Measurements from ENCODE around the gene LRAT. TPM values are rescaled to one million over a fixed set of nuclear protein-coding genes. Genes with fewer than 3 reads are reported as not detected.
A peak's percentile ranks its signal among the peaks of the same experiment; 100 is the strongest.

Gene LRAT
- 20.4 and 20.7 TPM in 2 replicates for total RNA-seq (2021)
- long read RNA-seq, full-length matches to known transcripts, result 91 of 101 reads
- long read RNA-seq, partial matches to known transcripts, result 1 of 101 reads
- long read RNA-seq, other reads (novel, unspliced or antisense), result 9 of 101 reads

DNA sequence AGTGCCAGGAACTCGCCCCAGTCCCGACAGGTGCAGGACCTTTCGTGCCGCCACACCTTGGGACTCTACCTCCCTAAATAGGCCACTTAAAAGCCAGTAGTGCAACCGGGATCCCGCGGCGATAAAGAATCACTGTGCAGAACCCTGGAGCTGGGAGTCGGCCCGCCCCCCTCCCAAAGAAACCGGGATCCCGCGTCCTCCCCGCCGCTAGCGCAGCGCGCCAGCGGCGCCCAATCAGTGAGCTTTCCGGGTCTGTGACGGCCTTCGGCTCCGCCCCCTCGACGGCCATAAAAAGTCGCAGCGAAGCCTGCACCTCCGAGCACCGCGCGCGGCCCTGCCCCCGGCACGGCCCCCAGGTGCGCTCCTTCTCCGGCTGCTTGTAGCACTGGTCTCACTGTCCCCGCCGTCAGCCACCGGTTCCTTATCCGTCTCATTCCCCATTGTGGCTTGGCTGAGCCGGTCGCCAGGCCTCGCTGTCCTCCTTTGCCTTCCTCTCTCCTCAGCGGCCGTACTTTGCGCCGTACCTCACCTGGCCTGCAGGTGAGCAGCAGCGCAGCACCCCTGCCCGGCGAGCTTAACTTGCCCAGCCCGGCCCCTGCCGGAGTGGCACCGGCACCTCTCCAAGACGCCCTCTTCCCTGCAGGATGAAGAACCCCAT lies at the start of gene LRAT:
LRAT (plus strand) TSS at position 318 of the 658 bp plus-strand sequence; CDS start at position 645, 327 bp downstream.
- Histone ChIP-seq H2BK5ac (ENCODE audit: insufficient read length, low read length) (no peak within 1 kb of the TSS), H3T11ph (ENCODE audit: low read length) (no peak within 1 kb of the TSS), H3K4me1 (ENCODE audit: insufficient read depth, low read length) (peaks cover 7% of the 10 kb centered on the region), H3K27me3 (ENCODE audit: insufficient read depth, low read length) (peaks cover 6% of the 10 kb centered on the region; the same call in 1 of the 2 replicates), H3K79me1 (ENCODE audit: insufficient read depth, low read depth, low read length, poor library complexity, severe bottlenecking) (no peaks in the 10 kb centered on the region), H3K56ac (ENCODE audit: insufficient read length, low read depth, low read length) (no peak within 1 kb of the TSS), H4K20me1 (ENCODE audit: control insufficient read depth, insufficient read depth, insufficient read length) (no peaks in the 10 kb centered on the region), H3K4me2 (ENCODE audit: insufficient read depth, insufficient read length, low read length) (peak within 1 kb of the TSS; percentile 80), H4K5ac (ENCODE audit: insufficient read length, low read depth, low read length) (no peak within 1 kb of the TSS), H3K23me2 (ENCODE audit: insufficient read length, low read depth, low read length, poor library complexity, severe bottlenecking) (peaks cover 18% of the 10 kb centered on the region), H3K27ac (ENCODE audit: insufficient read length, low read depth, low read length) (no peak within 1 kb of the TSS), H4K91ac (ENCODE audit: insufficient read length, low read depth, low read length) (no peak within 1 kb of the TSS), H3K9me3 (ENCODE audit: control insufficient read depth, low read depth, low read length) (no peaks in the 10 kb centered on the region), H2AK5ac (ENCODE audit: insufficient read length, low read length) (no peak within 1 kb of the TSS), H3K79me2 (ENCODE audit: insufficient read depth, low read length) (peaks cover 5% of the 10 kb centered on the region; the same call in 1 of the 2 replicates), H3K18ac (ENCODE audit: insufficient read length, low read depth, low read length) (peak within 1 kb of the TSS; percentile 9), H2BK20ac (ENCODE audit: low read depth, low read length, poor library complexity, severe bottlenecking) (no peak within 1 kb of the TSS), H2BK120ac (ENCODE audit: low read depth, low read length, poor library complexity, severe bottlenecking) (no peak within 1 kb of the TSS), H4K8ac (replicated peaks; ENCODE audit: insufficient read length, low read depth, low read length) (no peak within 1 kb of the TSS), H3K23ac (ENCODE audit: insufficient read length, low read depth, low read length) (no peak within 1 kb of the TSS), H2BK15ac (ENCODE audit: low read depth, low read length) (no peak within 1 kb of the TSS), H3K4ac (ENCODE audit: low read depth, low read length) (no peak within 1 kb of the TSS), H2BK12ac (ENCODE audit: insufficient read length, low read depth, low read length) (no peak within 1 kb of the TSS), H3K14ac (ENCODE audit: insufficient read depth, low read length) (no peak within 1 kb of the TSS), H2AFZ (ENCODE audit: low read length) (no peak within 1 kb of the TSS), H3K9ac (ENCODE audit: extremely low read depth, insufficient read length, low read length) (peak within 1 kb of the TSS; percentile 14)
- H3K4me3 Mint-ChIP-seq, result peak within 1 kb of the TSS; percentile 84 to 97
- H3K36me3 Mint-ChIP-seq (ENCODE audit: insufficient read depth in 1 of 3, low read depth in 3 of 3), result peaks cover 0 to 18% (median 9%) of the 10 kb centered on the region in 3 experiments
- no peaks in the 10 kb centered on the region; a peak in 1 of 5 replicates for H3K9me3 Mint-ChIP-seq
- peaks cover 63 to 65% of the 10 kb centered on the region in 2 experiments for H3K4me1 Mint-ChIP-seq
- peak within 1 kb of the TSS; percentile 49 to 91 (median 85); a peak in 4 of 7 replicates for H3K27ac Mint-ChIP-seq
- WGBS (ENCODE audit: extremely low coverage, insufficient read length, low lambda C conversion rate), result no CpG with 5 or more reads among the region's 55 CpGs
- TF ChIP-seq, protein P1, sequence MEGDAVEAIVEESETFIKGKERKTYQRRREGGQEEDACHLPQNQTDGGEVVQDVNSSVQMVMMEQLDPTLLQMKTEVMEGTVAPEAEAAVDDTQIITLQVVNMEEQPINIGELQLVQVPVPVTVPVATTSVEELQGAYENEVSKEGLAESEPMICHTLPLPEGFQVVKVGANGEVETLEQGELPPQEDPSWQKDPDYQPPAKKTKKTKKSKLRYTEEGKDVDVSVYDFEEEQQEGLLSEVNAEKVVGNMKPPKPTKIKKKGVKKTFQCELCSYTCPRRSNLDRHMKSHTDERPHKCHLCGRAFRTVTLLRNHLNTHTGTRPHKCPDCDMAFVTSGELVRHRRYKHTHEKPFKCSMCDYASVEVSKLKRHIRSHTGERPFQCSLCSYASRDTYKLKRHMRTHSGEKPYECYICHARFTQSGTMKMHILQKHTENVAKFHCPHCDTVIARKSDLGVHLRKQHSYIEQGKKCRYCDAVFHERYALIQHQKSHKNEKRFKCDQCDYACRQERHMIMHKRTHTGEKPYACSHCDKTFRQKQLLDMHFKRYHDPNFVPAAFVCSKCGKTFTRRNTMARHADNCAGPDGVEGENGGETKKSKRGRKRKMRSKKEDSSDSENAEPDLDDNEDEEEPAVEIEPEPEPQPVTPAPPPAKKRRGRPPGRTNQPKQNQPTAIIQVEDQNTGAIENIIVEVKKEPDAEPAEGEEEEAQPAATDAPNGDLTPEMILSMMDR (conservative IDR thresholded peaks at IDR 0.05), result peak; percentile 54
- peaks cover 76% of the 10 kb centered on the region for H3K27me3 Mint-ChIP-seq (ENCODE audit: low read depth)
- peak; percentile 92 for DNase-seq
